GM12878 (cell line): ENCODE results near the gene MDFIC. TPM values are rescaled to one million over a fixed set of nuclear protein-coding genes. Genes with fewer than 3 reads are reported as not detected.

ENCODE experiments used
- ATAC-seq: fragments of 200-7000 bp; cut with Tn5 transposase; 3 replicates; pipeline ENCODE4 v1.9.1; 2020; ENCODE audit warnings: mild to moderate bottlenecking, moderate library complexity
- BruUV-seq: library from RNA; stranded (reverse); fragments of 400-500 nt; replicated peaks from 2 replicates; lab custom pipeline; 2021; lab: Mats Ljungman, UMichigan
- CTCF ChIA-PET: fragments of 300-600 bp; sonication (Branson Sonifier 250); formaldehyde crosslinking; extraction: SDS; loops from one replicate; lab custom pipeline; 2021; ENCODE audit warnings: inconsistent platforms; lab: Yijun Ruan, JAX
- POLR2A ChIA-PET: fragments of 350-600 bp; formaldehyde crosslinking; extraction: SDS; loops from one replicate; lab custom pipeline; 2021; ENCODE audit warnings: inconsistent platforms; lab: Charles Lee
- RAD21 ChIA-PET: fragments of 300-600 bp; sonication (Branson Sonifier 250); formaldehyde crosslinking; loops from one replicate; lab custom pipeline; 2023; ENCODE audit warnings: antibody characterized with exemption; ENCODE audit not compliant: unreplicated experiment; lab: Charles Lee
- SMC1A ChIA-PET: fragments of 300-600 bp; sonication (Branson Sonifier 250); formaldehyde crosslinking; loops from one replicate; lab custom pipeline; 2023; ENCODE audit not compliant: unreplicated experiment, uncharacterized antibody; lab: Charles Lee
- DNase-seq: peaks from one replicate; pipeline ENCODE4 v3.0.0-alpha.2; 2011; ENCODE audit warnings: low read depth, low spot score
- FAIRE-seq: peaks from 3 replicates; lab custom pipeline; 2011; peaks lifted over from hg19 to GRCh38; lab: Jason Lieb, UNC
- H2AFZ ChIP-seq: 2 replicates; pipeline ENCODE4 v1.6.0; 2011; ENCODE audit warnings: low read depth, low read length, control low read depth; ENCODE audit not compliant: control insufficient read depth
- H3K27ac ChIP-seq: 2 replicates; pipeline ENCODE4 v1.5.1; 2011; ENCODE audit warnings: control low read depth; ENCODE audit not compliant: control insufficient read depth, insufficient read depth
- H3K27me3 ChIP-seq, 2 experiments: replicated peaks in 1 of 2; 2 replicates each; pipeline versions ENCODE4 v1.6.0 to v1.6.1; 2011; ENCODE audit warnings: low read length in 1 of 2; ENCODE audit not compliant: control insufficient read depth in 2 of 2, insufficient read depth in 2 of 2
- H3K36me3 ChIP-seq, 2 experiments: 2 replicates each; pipeline ENCODE4 v1.5.1; 2011; ENCODE audit warnings: low read length in 1 of 2; ENCODE audit not compliant: control insufficient read depth in 2 of 2, insufficient read depth in 2 of 2
- H3K4me1 ChIP-seq: 2 replicates; pipeline ENCODE4 v1.6.1; 2011; ENCODE audit warnings: mild to moderate bottlenecking, low read length, moderate library complexity, mixed read lengths; ENCODE audit not compliant: control insufficient read depth, insufficient read depth
- H3K4me2 ChIP-seq: 2 replicates; pipeline ENCODE4 v1.6.0; 2011; ENCODE audit warnings: control low read depth; ENCODE audit not compliant: control insufficient read depth, insufficient read depth
- H3K4me3 ChIP-seq: fragments of 200-600 bp; sonication (generic); 2 replicates; pipeline ENCODE4 v1.5.1; 2016
- H3K79me2 ChIP-seq: 2 replicates; pipeline ENCODE4 v1.6.0; 2011; ENCODE audit warnings: low read length; ENCODE audit not compliant: control insufficient read depth, insufficient read depth
- H3K9ac ChIP-seq: 2 replicates; pipeline ENCODE4 v1.8.0; 2011; ENCODE audit warnings: low read length, control low read depth, mixed read lengths; ENCODE audit not compliant: control insufficient read depth, insufficient read depth
- H3K9me3 ChIP-seq: replicated peaks from 3 replicates; pipeline ENCODE4 v1.5.1; 2011; ENCODE audit warnings: mild to moderate bottlenecking, low read length; ENCODE audit not compliant: control insufficient read depth, insufficient read depth
- H4K20me1 ChIP-seq: 2 replicates; pipeline ENCODE4 v1.6.0; 2011; ENCODE audit not compliant: control insufficient read depth, insufficient read depth
- ASH2L ChIP-seq: fragments of 300-600, 200-600 bp; sonication (generic); IDR thresholded peaks from 2 replicates; pipeline ENCODE4 v1.6.1; 2017; ENCODE audit warnings: low read depth, mild to moderate bottlenecking, borderline replicate concordance
- BACH1 ChIP-seq: fragments of 450-650 bp; IDR thresholded peaks from 2 replicates; pipeline ENCODE4 v1.6.1; 2017; ENCODE audit warnings: mild to moderate bottlenecking, borderline replicate concordance
- BRCA1 ChIP-seq: IDR thresholded peaks from 2 replicates; pipeline ENCODE4 v1.6.1; 2011; ENCODE audit warnings: low read depth, low read length, improper control_type of control experiment
- EED ChIP-seq: sonication (generic); IDR thresholded peaks from 2 replicates; pipeline ENCODE4 v1.6.1; 2016; ENCODE audit warnings: antibody characterized with exemption, low read depth
- FOS ChIP-seq: IDR thresholded peaks from 3 replicates; pipeline ENCODE4 v1.6.1; 2011; ENCODE audit warnings: borderline replicate concordance; ENCODE audit not compliant: insufficient read length; ENCODE audit errors: extremely low read depth
- HCFC1 ChIP-seq: fragments of 150-350 bp; IDR thresholded peaks from 2 replicates; pipeline ENCODE4 v1.6.1; 2014; ENCODE audit warnings: low read length
- JUND ChIP-seq: IDR thresholded peaks from 2 replicates; pipeline ENCODE4 v1.6.1; 2012; ENCODE audit warnings: low read depth, mild to moderate bottlenecking, low read length, improper control_type of control experiment, moderate library complexity
- MTA2 ChIP-seq: fragments of 450-650 bp; IDR thresholded peaks from 2 replicates; pipeline ENCODE4 v1.6.1; 2016; ENCODE audit warnings: low read depth, mild to moderate bottlenecking, moderate library complexity
- NR2C1 ChIP-seq: fragments of 450-650 bp; IDR thresholded peaks from 2 replicates; pipeline ENCODE4 v1.6.1; 2017; ENCODE audit warnings: antibody characterized with exemption, mild to moderate bottlenecking, moderate library complexity
- NR2C2 ChIP-seq: IDR thresholded peaks from 2 replicates; pipeline ENCODE4 v1.6.1; 2011; ENCODE audit warnings: borderline replicate concordance, low read depth; ENCODE audit not compliant: control insufficient read depth, insufficient read length
- PAX8 ChIP-seq: fragments of 450-650 bp; IDR thresholded peaks from 2 replicates; pipeline ENCODE4 v1.6.1; 2017; ENCODE audit warnings: mild to moderate bottlenecking, moderate library complexity
- RAD51 ChIP-seq: fragments of 450-650 bp; IDR thresholded peaks from 2 replicates; pipeline ENCODE4 v1.6.1; 2016; ENCODE audit warnings: moderate library complexity, mild to moderate bottlenecking, inconsistent platforms
- RUNX3 ChIP-seq: IDR thresholded peaks from 2 replicates; pipeline ENCODE4 v1.6.1; 2012; ENCODE audit warnings: low read length, inconsistent platforms
- SMARCA5 ChIP-seq: fragments of 450-650 bp; IDR thresholded peaks from 2 replicates; pipeline ENCODE4 v1.6.1; 2017; ENCODE audit warnings: mild to moderate bottlenecking
- SUPT20H ChIP-seq: IDR thresholded peaks from 2 replicates; pipeline ENCODE4 v1.6.1; 2011; ENCODE audit warnings: low read depth, mild to moderate bottlenecking, low read length, moderate library complexity, borderline replicate concordance; ENCODE audit not compliant: control insufficient read depth
- TAF1 ChIP-seq: IDR thresholded peaks from 2 replicates; pipeline ENCODE4 v1.6.1; 2011; ENCODE audit warnings: mild to moderate bottlenecking, low read depth, low read length, borderline replicate concordance
- ZZZ3 ChIP-seq: IDR thresholded peaks from 2 replicates; pipeline ENCODE4 v1.6.1; 2011; ENCODE audit warnings: low read depth; ENCODE audit not compliant: control insufficient read depth, insufficient read length
- WGBS: methylation state at CpG from one replicate; pipeline ENCODE4 v1.1.6; 2016; ENCODE audit warnings: low lambda C conversion rate; ENCODE audit not compliant: insufficient replicate concordance, insufficient coverage; ENCODE audit errors: missing lambda C conversion rate; 5-methylcytosine and 5-hydroxymethylcytosine counted together
- in situ Hi-C: fragments of 300-500 bp; cut with MboI; formaldehyde crosslinking; loops from 9 replicates; pipeline ENCODE4 v1.14.3; 2018; ENCODE audit warnings: mixed read lengths
- intact Hi-C: fragments of 100-400 bp; cut with micrococcal nuclease; formaldehyde crosslinking; loops from one replicate; pipeline ENCODE4 v1.14.2; 2022; ENCODE audit not compliant: unreplicated experiment
- polyA plus RNA-seq, 11 experiments: library from polyadenylated mRNA; depleted of rRNA in 4 of 11; unstranded in 6 of 11; stranded (reverse) in 5 of 11; fragments of >200 nt; fragmentation: Nextera tagmentation in 4 of 11; fragmentation: Illumina TruSeq in 1 of 11; extraction: Ambion mirVana in 4 of 11; extraction: Trizol in 1 of 11; gene quantifications; 1 replicate in 1 of 11; 2 replicates in 10 of 11; pipeline versions ENCODE4 v1.2.1 to v1.2.3, GENCODE V29; 2011 to 2016; ENCODE audit warnings: inconsistent platforms in 2 of 11, missing spikeins in 2 of 11, low read depth in 1 of 11
- total RNA-seq, 4 experiments: library from RNA; depleted of rRNA in 3 of 4; stranded (reverse); fragments of >200 nt in 3 of 4; fragmentation: Illumina TruSeq in 1 of 4; extraction: Trizol in 1 of 4; gene quantifications; 2 replicates each; pipeline versions ENCODE4 v1.2.1 to v1.2.3, GENCODE V29; 2013 to 2021
- TF ChIP-seq, protein P1 (sequence below): fragments of 450-650 bp; conservative IDR thresholded peaks from 2 replicates; pipeline ENCODE4 v1.6.1; 2017; ENCODE audit warnings: mild to moderate bottlenecking, moderate library complexity
- TF ChIP-seq, protein P2 (sequence below): fragments of 450-650 bp; formaldehyde crosslinking; IDR thresholded peaks from 2 replicates; pipeline ENCODE4 v1.5.0; 2022; ENCODE audit warnings: mild to moderate bottlenecking, missing genetic modification characterization

MDFIC gene
- total and polyA plus RNA-seq, 10 of the 15 experiments (the other 5 are each of a cell fraction or from before 2014, with no cell fraction given): 7.3 to 58.4 (median 40.0) TPM

DNA sequence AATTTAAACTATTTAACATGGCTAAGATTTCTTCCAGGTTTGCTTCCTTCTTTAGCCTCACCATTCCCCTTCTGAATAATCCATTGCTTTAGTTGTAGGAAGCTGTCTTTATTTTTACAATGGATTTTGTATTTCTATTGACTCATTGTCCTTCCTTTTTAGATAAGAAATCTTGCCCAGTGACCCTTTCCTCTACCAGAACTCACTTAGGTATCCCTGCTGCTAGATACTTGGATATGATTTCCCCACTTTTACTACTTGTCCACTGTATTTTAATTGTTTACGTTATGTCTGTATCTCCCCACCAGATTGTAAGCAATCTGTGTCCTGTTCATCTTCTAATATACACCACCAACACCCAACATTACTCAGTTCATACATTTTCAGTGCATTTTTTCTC lies 47.7 kb upstream of the MDFIC start:
- ChIA-PET CTCF (interaction anchor here (1.8 to 2.1 kb wide), 2 partner anchors 8 to 66 kb away, joined by 4 to 7 read pairs; no protein-coding TSS in a partner anchor), SMC1A (interaction anchor here (0.6 to 2.0 kb wide), 2 partner anchors 9 to 820 kb away, joined by 3 to 16 read pairs; no protein-coding TSS in a partner anchor), POLR2A (no interaction called here), RAD21 (no interaction called here)
- H3K36me3 ChIP-seq: no peaks in the 10 kb centered on the region
- no peak overlapping the region for H3K4me2 ChIP-seq
- no peaks in the 10 kb centered on the region for H3K79me2 ChIP-seq
- no peak overlapping the region for H3K4me3 ChIP-seq
- in situ Hi-C loops (no loop called here), intact Hi-C loops (no loop called here)
- DNase-seq (no peak), ATAC-seq (no peak), FAIRE-seq (no peak)
- WGBS: 100% methylated on average over 1 of the region's 1 CpG
- no TSS peak for BruUV-seq
- H3K9me3 ChIP-seq: no peaks in the 10 kb centered on the region; the same call in 2 of the 3 replicates
- H3K4me1 ChIP-seq: no peaks in the 10 kb centered on the region
- no peaks in the 10 kb centered on the region for H4K20me1 ChIP-seq
- no peaks in the 10 kb centered on the region for H3K27me3 ChIP-seq
- H3K9ac ChIP-seq: no peak overlapping the region
- H3K27ac ChIP-seq: no peak overlapping the region
- no peak overlapping the region for H2AFZ ChIP-seq
- TF ChIP-seq PAX8 (no peak), RAD51 (no peak), NR2C1 (no peak), HCFC1 (no peak), SUPT20H (no peak), NR2C2 (no peak), ZZZ3 (no peak), MTA2 (no peak), TAF1 (no peak), EED (no peak), BACH1 (no peak), ASH2L (no peak), BRCA1 (no peak), RUNX3 (no peak), SMARCA5 (no peak), JUND (no peak), FOS (no peak)
- TF ChIP-seq, protein P1, sequence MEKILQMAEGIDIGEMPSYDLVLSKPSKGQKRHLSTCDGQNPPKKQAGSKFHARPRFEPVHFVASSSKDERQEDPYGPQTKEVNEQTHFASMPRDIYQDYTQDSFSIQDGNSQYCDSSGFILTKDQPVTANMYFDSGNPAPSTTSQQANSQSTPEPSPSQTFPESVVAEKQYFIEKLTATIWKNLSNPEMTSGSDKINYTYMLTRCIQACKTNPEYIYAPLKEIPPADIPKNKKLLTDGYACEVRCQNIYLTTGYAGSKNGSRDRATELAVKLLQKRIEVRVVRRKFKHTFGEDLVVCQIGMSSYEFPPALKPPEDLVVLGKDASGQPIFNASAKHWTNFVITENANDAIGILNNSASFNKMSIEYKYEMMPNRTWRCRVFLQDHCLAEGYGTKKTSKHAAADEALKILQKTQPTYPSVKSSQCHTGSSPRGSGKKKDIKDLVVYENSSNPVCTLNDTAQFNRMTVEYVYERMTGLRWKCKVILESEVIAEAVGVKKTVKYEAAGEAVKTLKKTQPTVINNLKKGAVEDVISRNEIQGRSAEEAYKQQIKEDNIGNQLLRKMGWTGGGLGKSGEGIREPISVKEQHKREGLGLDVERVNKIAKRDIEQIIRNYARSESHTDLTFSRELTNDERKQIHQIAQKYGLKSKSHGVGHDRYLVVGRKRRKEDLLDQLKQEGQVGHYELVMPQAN: no peak
- TF ChIP-seq, protein P2, sequence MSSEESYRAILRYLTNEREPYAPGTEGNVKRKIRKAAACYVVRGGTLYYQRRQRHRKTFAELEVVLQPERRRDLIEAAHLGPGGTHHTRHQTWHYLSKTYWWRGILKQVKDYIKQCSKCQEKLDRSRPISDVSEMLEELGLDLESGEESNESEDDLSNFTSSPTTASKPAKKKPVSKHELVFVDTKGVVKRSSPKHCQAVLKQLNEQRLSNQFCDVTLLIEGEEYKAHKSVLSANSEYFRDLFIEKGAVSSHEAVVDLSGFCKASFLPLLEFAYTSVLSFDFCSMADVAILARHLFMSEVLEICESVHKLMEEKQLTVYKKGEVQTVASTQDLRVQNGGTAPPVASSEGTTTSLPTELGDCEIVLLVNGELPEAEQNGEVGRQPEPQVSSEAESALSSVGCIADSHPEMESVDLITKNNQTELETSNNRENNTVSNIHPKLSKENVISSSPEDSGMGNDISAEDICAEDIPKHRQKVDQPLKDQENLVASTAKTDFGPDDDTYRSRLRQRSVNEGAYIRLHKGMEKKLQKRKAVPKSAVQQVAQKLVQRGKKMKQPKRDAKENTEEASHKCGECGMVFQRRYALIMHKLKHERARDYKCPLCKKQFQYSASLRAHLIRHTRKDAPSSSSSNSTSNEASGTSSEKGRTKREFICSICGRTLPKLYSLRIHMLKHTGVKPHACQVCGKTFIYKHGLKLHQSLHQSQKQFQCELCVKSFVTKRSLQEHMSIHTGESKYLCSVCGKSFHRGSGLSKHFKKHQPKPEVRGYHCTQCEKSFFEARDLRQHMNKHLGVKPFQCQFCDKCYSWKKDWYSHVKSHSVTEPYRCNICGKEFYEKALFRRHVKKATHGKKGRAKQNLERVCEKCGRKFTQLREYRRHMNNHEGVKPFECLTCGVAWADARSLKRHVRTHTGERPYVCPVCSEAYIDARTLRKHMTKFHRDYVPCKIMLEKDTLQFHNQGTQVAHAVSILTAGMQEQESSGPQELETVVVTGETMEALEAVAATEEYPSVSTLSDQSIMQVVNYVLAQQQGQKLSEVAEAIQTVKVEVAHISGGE (CRISPR knock-in tag): no peak
